H1 (cell line): ENCODE data around the gene TIGD1. TPM values are rescaled to one million over a fixed set of nuclear protein-coding genes. Genes with fewer than 3 reads are reported as not detected.

Experiments
- ASH2L ChIP-seq: fragments of 200-600, 300-600 bp; sonication (generic); IDR thresholded peaks from one replicate; pipeline ENCODE4 v1.7.1; 2017; ENCODE audit warnings: low read length
- BRCA1 ChIP-seq: IDR thresholded peaks from 2 replicates; pipeline ENCODE4 v1.6.1; 2012; ENCODE audit warnings: low read depth, low read length, improper control_type of control experiment
- CEBPB ChIP-seq: IDR thresholded peaks from 2 replicates; pipeline ENCODE4 v1.6.1; 2012; ENCODE audit warnings: low read depth, low read length
- CHD1 ChIP-seq: IDR thresholded peaks from 2 replicates; pipeline ENCODE4 v1.6.1; 2012; ENCODE audit warnings: low read depth, low read length, improper control_type of control experiment
- CREB1 ChIP-seq: IDR thresholded peaks from 2 replicates; pipeline ENCODE4 v1.6.1; 2012; ENCODE audit warnings: inconsistent platforms
- EZH2 ChIP-seq: fragments of 200-600 bp; sonication (generic); IDR thresholded peaks from 2 replicates; pipeline ENCODE4 v1.7.1; 2012; ENCODE audit warnings: low read depth, mild to moderate bottlenecking, moderate library complexity, low read length, inconsistent platforms; ENCODE audit not compliant: severe bottlenecking
- KDM1A ChIP-seq: fragments of 200-600, 300-600 bp; sonication (generic); IDR thresholded peaks from 2 replicates; pipeline ENCODE4 v1.7.1; 2016; ENCODE audit warnings: mild to moderate bottlenecking, low read length, borderline replicate concordance
- POLR2A ChIP-seq, 2 experiments: IDR thresholded peaks; 1 replicate in 1 of 2; 2 replicates in 1 of 2; pipeline ENCODE4 v1.6.1; 2011; ENCODE audit warnings: low read depth in 2 of 2, low read length in 2 of 2, mild to moderate bottlenecking in 2 of 2; ENCODE audit errors: control extremely low read depth in 1 of 2
- RXRA ChIP-seq: IDR thresholded peaks from 2 replicates; pipeline ENCODE4 v1.6.1; 2011; ENCODE audit warnings: low read depth, mild to moderate bottlenecking, low read length, moderate library complexity; ENCODE audit not compliant: insufficient read depth
- SIRT6 ChIP-seq: IDR thresholded peaks from one replicate; pipeline ENCODE4 v1.7.1; 2012; ENCODE audit warnings: low read length, inconsistent platforms
- SP2 ChIP-seq: IDR thresholded peaks from 2 replicates; pipeline ENCODE4 v1.6.1; 2012; ENCODE audit warnings: mild to moderate bottlenecking, low read length, inconsistent platforms
- SUZ12 ChIP-seq: fragments of 200-600 bp; sonication (generic); IDR thresholded peaks from 2 replicates; pipeline ENCODE4 v1.6.1; 2012; ENCODE audit warnings: mild to moderate bottlenecking, inconsistent platforms, low read length, moderate library complexity, mixed read lengths
- TAF7 ChIP-seq: optimal IDR thresholded peaks from 2 replicates; pipeline ENCODE3; 2011; ENCODE audit warnings: low read depth, mild to moderate bottlenecking, inconsistent platforms, low read length, moderate library complexity, borderline replicate concordance
- TEAD4 ChIP-seq: IDR thresholded peaks from 2 replicates; pipeline ENCODE4 v1.6.1; 2012; ENCODE audit warnings: low read depth, low read length, inconsistent platforms, mixed read lengths
- polyA plus RNA-seq, 7 experiments: library from polyadenylated mRNA; depleted of rRNA in 3 of 7; stranded (reverse) in 5 of 7; unstranded in 2 of 7; fragments of >200 nt in 5 of 7; fragments of 200-250 nt in 2 of 7; gene quantifications; 1 replicate in 5 of 7; 2 replicates in 1 of 7; 4 replicates in 1 of 7; pipeline versions ENCODE4 v1.2.1 to v1.2.3, GENCODE V29; 2011 to 2013; ENCODE audit warnings: missing spikeins in 2 of 7, mixed read lengths in 2 of 7
- total RNA-seq: library from RNA; stranded (reverse); fragmentation: NEBNext Ultra II Directional; extraction: Animal tissue kit (Norgen Biotek cat#: 25700); gene quantifications from 2 replicates; pipeline ENCODE4 v1.2.1, GENCODE V29; 2021
- TF ChIP-seq, protein P1 (sequence below): IDR thresholded peaks from 2 replicates; pipeline ENCODE4 v1.6.1; 2011; ENCODE audit warnings: low read depth, mild to moderate bottlenecking, low read length; ENCODE audit not compliant: insufficient read depth

The TIGD1 gene
- total and polyA plus RNA-seq, 2 of the 8 experiments (the other 6 are each of a cell fraction or from before 2014, with no cell fraction given), result 4.7 to 8.3 TPM

DNA sequence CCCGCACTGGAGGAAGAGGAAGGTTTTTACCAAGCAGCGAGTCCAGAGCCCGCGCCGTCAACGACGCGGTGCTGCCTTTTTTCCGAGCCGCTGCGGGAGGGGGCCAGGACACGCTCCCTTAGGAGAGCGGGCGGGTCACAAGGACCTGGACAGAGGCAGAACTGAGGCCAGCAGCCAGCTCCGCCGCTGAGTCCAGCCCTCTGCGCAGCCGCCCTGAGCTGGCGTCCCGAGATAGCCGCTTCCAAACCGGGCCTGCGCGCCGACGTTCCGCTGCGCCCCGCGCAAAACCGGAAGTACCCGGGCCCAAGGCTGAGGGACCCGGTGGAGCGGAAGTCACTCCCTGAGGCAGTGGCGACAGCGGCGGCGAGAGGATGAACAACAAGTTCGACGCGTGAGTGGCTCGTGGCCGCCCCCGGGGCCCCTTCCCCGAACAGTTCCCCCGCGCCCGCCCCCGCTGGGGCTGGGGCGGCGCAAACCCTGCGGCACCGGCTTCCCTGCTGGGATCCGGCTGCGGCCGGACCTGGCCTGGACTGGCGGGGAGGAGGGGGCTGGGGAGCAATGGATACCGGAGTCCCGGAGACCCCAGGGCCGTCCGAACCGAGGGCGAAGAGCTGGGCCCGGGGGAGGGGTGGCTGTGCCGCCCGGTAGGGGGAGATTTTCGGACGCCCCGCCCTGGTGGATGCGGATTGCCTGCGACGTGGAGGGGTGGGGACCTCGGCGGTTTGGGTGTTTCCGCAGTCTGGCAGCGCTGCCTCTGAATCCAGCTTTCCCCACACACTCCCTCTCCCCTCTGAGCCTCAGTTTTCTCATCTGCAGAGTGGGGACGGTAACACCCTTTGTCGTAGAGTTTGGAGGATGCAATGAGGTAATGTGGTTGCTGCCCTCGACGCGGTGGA is at the start of gene TIGD1, which contains the start of gene EIF4E2 (continued):
- TF ChIP-seq EZH2, result no peak
- no peak for TF ChIP-seq SUZ12
- TF ChIP-seq TAF7, result peak; percentile 92
- no peak for TF ChIP-seq CEBPB
- TF ChIP-seq TEAD4, result 0 out of 2 replicates have a peak, but pooled peaks have one; percentile 36
- TF ChIP-seq ASH2L, result peak; percentile 99
- TF ChIP-seq, protein P1, sequence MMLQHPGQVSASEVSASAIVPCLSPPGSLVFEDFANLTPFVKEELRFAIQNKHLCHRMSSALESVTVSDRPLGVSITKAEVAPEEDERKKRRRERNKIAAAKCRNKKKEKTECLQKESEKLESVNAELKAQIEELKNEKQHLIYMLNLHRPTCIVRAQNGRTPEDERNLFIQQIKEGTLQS, result no peak
- peak; percentile 89 to 98 for TF ChIP-seq POLR2A (IDR thresholded peaks at IDR 0.05; ENCODE audit: control extremely low read depth in 1 of 2, low read depth in 2 of 2, low read length in 2 of 2)
- TF ChIP-seq SIRT6, result no peak
- TF ChIP-seq BRCA1, result no peak
- TF ChIP-seq SP2, result no peak
- TF ChIP-seq RXRA, result no peak
- TF ChIP-seq KDM1A, result peak; percentile 97
- no peak for TF ChIP-seq CHD1
- peak; percentile 62 for TF ChIP-seq CREB1
- TF ChIP-seq, all 59 proteins: peak for 33
